Neural cell (in vitro differentiated cells): ENCODE results near the gene ASF1B.

Source experiments
- EP300 ChIP-seq: fragments of 450-650 bp; conservative IDR thresholded peaks from 2 replicates; pipeline ENCODE4 v1.6.1; 2014; ENCODE audit warnings: antibody characterized with exemption, mild to moderate bottlenecking, moderate library complexity; ENCODE audit not compliant: poor library complexity, severe bottlenecking
- MXI1 ChIP-seq: fragments of 450-650 bp; conservative IDR thresholded peaks from 2 replicates; pipeline ENCODE4 v1.6.1; 2014; ENCODE audit warnings: antibody characterized with exemption, mild to moderate bottlenecking; ENCODE audit not compliant: poor library complexity, severe bottlenecking
- POLR2AphosphoS5 ChIP-seq: IDR thresholded peaks from 2 replicates; pipeline ENCODE4 v1.6.1; 2012
- RAD21 ChIP-seq: fragments of 450-650 bp; conservative IDR thresholded peaks from 2 replicates; pipeline ENCODE4 v1.6.1; 2014; ENCODE audit warnings: antibody characterized with exemption, mild to moderate bottlenecking, moderate library complexity
- REST ChIP-seq: IDR thresholded peaks from 2 replicates; pipeline ENCODE4 v1.6.1; 2012; ENCODE audit warnings: borderline replicate concordance
- SMC3 ChIP-seq: fragments of 450-650 bp; conservative IDR thresholded peaks from 2 replicates; pipeline ENCODE4 v1.6.1; 2014; ENCODE audit warnings: antibody characterized with exemption, mild to moderate bottlenecking, moderate library complexity; ENCODE audit not compliant: poor library complexity
- TF ChIP-seq, protein P1 (sequence below): fragments of 450-650 bp; IDR thresholded peaks from 2 replicates; pipeline ENCODE4 v1.5.1; 2014; ENCODE audit warnings: antibody characterized with exemption, mild to moderate bottlenecking, moderate library complexity; ENCODE audit not compliant: poor library complexity, severe bottlenecking

GRCh38 chr19:14096272-14096992 is 40.0 kb downstream of the ASF1B start:
- TF ChIP-seq, protein P1, sequence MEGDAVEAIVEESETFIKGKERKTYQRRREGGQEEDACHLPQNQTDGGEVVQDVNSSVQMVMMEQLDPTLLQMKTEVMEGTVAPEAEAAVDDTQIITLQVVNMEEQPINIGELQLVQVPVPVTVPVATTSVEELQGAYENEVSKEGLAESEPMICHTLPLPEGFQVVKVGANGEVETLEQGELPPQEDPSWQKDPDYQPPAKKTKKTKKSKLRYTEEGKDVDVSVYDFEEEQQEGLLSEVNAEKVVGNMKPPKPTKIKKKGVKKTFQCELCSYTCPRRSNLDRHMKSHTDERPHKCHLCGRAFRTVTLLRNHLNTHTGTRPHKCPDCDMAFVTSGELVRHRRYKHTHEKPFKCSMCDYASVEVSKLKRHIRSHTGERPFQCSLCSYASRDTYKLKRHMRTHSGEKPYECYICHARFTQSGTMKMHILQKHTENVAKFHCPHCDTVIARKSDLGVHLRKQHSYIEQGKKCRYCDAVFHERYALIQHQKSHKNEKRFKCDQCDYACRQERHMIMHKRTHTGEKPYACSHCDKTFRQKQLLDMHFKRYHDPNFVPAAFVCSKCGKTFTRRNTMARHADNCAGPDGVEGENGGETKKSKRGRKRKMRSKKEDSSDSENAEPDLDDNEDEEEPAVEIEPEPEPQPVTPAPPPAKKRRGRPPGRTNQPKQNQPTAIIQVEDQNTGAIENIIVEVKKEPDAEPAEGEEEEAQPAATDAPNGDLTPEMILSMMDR, result no peak
- no peak for TF ChIP-seq RAD21
- no peak for TF ChIP-seq MXI1
- TF ChIP-seq REST, result no peak
- TF ChIP-seq EP300, result no peak
- no peak for TF ChIP-seq SMC3
- TF ChIP-seq POLR2AphosphoS5, result no peak
